Body of pancreas (tissue), 4 donors: Measurements from ENCODE around the gene KLHL6. TPM values are rescaled to one million over a fixed set of nuclear protein-coding genes. Genes with fewer than 3 reads are reported as not detected.

ENCODE experiments used
- ATAC-seq: fragments of 150-250 bp; one replicate; pipeline ENCODE4 v1.9.1; 2016
- DNase-seq, 4 donors: peaks; one replicate each; pipeline ENCODE4 v3.0.0-alpha.2; 2019
- H3K27ac ChIP-seq, 4 donors: fragments of 200-600 bp; sonication (generic); 1 replicate in 3 of 4; 2 replicates in 1 of 4; pipeline versions ENCODE4 v1.5.1 to v1.6.1; 2016 to 2019; ENCODE audit warnings: mild to moderate bottlenecking in 1 of 4, mixed read lengths in 1 of 4, moderate library complexity in 1 of 4
- H3K27me3 ChIP-seq, 2 donors: fragments of 200-600 bp; sonication (generic); one replicate each; pipeline ENCODE4 v1.6.0; 2016; ENCODE audit warnings: mild to moderate bottlenecking in 1 of 2
- H3K36me3 ChIP-seq, 2 donors: fragments of 200-600 bp; sonication (generic); replicated peaks in 1 of 2; 2 replicates each; pipeline ENCODE4 v1.5.1; 2016; ENCODE audit warnings: low read depth in 2 of 2; ENCODE audit not compliant: insufficient read depth in 1 of 2
- H3K4me1 ChIP-seq: fragments of 200-600 bp; sonication (generic); one replicate; pipeline ENCODE4 v1.6.0; 2016
- H3K4me3 ChIP-seq, 2 donors: fragments of 200-600 bp; sonication (generic); 1 replicate in 1 of 2; 2 replicates in 1 of 2; pipeline ENCODE4 v1.5.1; 2016 to 2019
- H3K9me3 ChIP-seq, 3 donors: fragments of 200-600 bp; sonication (generic); 1 replicate in 2 of 3; 2 replicates in 1 of 3; pipeline ENCODE4 v1.5.1; 2016
- POLR2A ChIP-seq, 3 donors: fragments of 450-650 bp; IDR thresholded peaks; one replicate each; pipeline ENCODE4 v1.6.1; 2016; ENCODE audit warnings: antibody characterized with exemption in 3 of 3, mild to moderate bottlenecking in 2 of 3
- WGBS, 2 donors: methylation state at CpG; one replicate each; pipeline ENCODE4 v1.1.5; 2017; 5-methylcytosine and 5-hydroxymethylcytosine counted together
- intact Hi-C: fragments of 100-400 bp; cut with DNase I; formaldehyde crosslinking; loops from one replicate; pipeline ENCODE4 v1.15.1; 2023
- total RNA-seq, 2 donors: library from RNA; depleted of rRNA; stranded (reverse); fragments of >200 nt; gene quantifications; one replicate each; pipeline ENCODE4 v1.1.0, GENCODE V29; 2016
- TF ChIP-seq, protein P1 (sequence below), 7 experiments: fragments of 450-650 bp in 4 of 7; fragments of 200-600 bp in 3 of 7; sonication (generic) in 3 of 7; IDR thresholded peaks; one replicate each; pipeline ENCODE4 v1.5.1; 2016 to 2019; ENCODE audit warnings: antibody characterized with exemption in 7 of 7

KLHL6 gene
- total RNA-seq, 2 donors from 2014 or later = 1.6 TPM

GRCh38 chr3:183464480-183464879 is 91.0 kb downstream of the KLHL6 start:
- Histone ChIP-seq H3K4me1 (peaks cover 17% of the 10 kb centered on the region), H3K27ac (no peak overlapping the region), H3K27me3 (no peaks in the 10 kb centered on the region), H3K9me3 (no peaks in the 10 kb centered on the region), H3K36me3 (no peaks in the 10 kb centered on the region), H3K4me3 (no peak overlapping the region)
- DNase-seq = peak in 2 of 4 donors; percentile 51 to 63
- ATAC-seq = peak; percentile 66
- intact Hi-C loops = no loop called here
- 33 to 39% methylated on average over 2 of the region's 2 CpGs for WGBS, 2 donors
- TF ChIP-seq, protein P1, sequence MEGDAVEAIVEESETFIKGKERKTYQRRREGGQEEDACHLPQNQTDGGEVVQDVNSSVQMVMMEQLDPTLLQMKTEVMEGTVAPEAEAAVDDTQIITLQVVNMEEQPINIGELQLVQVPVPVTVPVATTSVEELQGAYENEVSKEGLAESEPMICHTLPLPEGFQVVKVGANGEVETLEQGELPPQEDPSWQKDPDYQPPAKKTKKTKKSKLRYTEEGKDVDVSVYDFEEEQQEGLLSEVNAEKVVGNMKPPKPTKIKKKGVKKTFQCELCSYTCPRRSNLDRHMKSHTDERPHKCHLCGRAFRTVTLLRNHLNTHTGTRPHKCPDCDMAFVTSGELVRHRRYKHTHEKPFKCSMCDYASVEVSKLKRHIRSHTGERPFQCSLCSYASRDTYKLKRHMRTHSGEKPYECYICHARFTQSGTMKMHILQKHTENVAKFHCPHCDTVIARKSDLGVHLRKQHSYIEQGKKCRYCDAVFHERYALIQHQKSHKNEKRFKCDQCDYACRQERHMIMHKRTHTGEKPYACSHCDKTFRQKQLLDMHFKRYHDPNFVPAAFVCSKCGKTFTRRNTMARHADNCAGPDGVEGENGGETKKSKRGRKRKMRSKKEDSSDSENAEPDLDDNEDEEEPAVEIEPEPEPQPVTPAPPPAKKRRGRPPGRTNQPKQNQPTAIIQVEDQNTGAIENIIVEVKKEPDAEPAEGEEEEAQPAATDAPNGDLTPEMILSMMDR (IDR thresholded peaks at IDR 0.05) = no peak
- no peak for TF ChIP-seq POLR2A (IDR thresholded peaks at IDR 0.05)

- no peak overlapping the region for H3K27ac ChIP-seq
- 91% methylated on average over 7 of the region's 7 CpGs for WGBS, 2 donors
- no peaks in the 10 kb centered on the region for H3K36me3 ChIP-seq
- no peaks in the 10 kb centered on the region for H3K27me3 ChIP-seq
- H3K4me3 ChIP-seq = no peak overlapping the region
- no peaks in the 10 kb centered on the region for H3K9me3 ChIP-seq
- no peak for ATAC-seq
- intact Hi-C loops = no loop called here
- peaks cover 11% of the 10 kb centered on the region for H3K4me1 ChIP-seq
- TF ChIP-seq, protein P1 (IDR thresholded peaks at IDR 0.05) = no peak
- no peak for TF ChIP-seq POLR2A (IDR thresholded peaks at IDR 0.05)
- no peak for DNase-seq
Measured at GRCh38 chr3:183460081-183461055, 95.1 kb downstream of the KLHL6 start.

- H3K4me1 ChIP-seq = no peaks in the 10 kb centered on the region
- intact Hi-C loops = no loop called here
- no peak overlapping the region for H3K27ac ChIP-seq
- ATAC-seq (no peak), DNase-seq (no peak)
- no peaks in the 10 kb centered on the region for H3K27me3 ChIP-seq
- H3K4me3 ChIP-seq = no peak overlapping the region
- 80 to 84% methylated on average over 5 of the region's 5 CpGs for WGBS, 2 donors
- H3K9me3 ChIP-seq = no peaks in the 10 kb centered on the region
- TF ChIP-seq, protein P1 (IDR thresholded peaks at IDR 0.05) = no peak
- no peak for TF ChIP-seq POLR2A (IDR thresholded peaks at IDR 0.05)
- H3K36me3 ChIP-seq = peaks cover 0 to 4% of the 10 kb centered on the region in 2 donors
Measured at GRCh38 chr3:183455089-183455488, 100.4 kb downstream of the KLHL6 start.

DNA sequence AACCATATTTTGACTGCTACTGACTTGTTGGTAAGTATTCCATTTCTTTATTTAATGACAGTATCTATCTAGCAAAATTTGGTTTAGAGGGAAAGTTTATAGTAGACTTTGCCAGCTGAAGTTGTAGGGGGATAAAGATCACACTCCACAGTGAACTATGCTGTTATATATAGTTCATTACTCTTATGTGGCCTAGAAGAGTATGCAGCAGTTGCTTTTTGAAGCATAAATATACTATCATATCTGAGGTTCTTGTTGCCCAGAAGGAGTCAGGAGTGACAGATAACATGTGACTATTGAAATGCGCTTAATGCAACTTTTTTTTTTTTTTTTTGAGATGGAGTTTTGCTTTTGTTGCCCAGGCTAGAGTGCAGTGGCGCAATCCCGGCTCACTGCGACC is 101.4 kb downstream of the KLHL6 start:
- TF ChIP-seq POLR2A (IDR thresholded peaks at IDR 0.05) = no peak
- TF ChIP-seq, protein P1 (IDR thresholded peaks at IDR 0.05) = no peak
- Histone ChIP-seq H3K36me3 (peaks cover 0 to 4% of the 10 kb centered on the region in 2 donors), H3K4me1 (peaks cover 8% of the 10 kb centered on the region), H3K4me3 (no peak overlapping the region), H3K9me3 (no peaks in the 10 kb centered on the region), H3K27ac (no peak overlapping the region), H3K27me3 (no peaks in the 10 kb centered on the region)
- DNase-seq (no peak), ATAC-seq (no peak)
- WGBS, 2 donors = 95% methylated on average over 4 of the region's 4 CpGs
- intact Hi-C loops = no loop called here
